Hepatocyte (in vitro differentiated cells): ENCODE results near the gene SCYL3. TPM values are rescaled to one million over a fixed set of nuclear protein-coding genes. Genes with fewer than 3 reads are reported as not detected.

Experiments
- DNase-seq: peaks from one replicate; pipeline ENCODE4 v3.0.0-alpha.2; 2016; ENCODE audit warnings: low spot score
- H2AFZ ChIP-seq: fragments of 200-600 bp; sonication (generic); 2 replicates; pipeline ENCODE4 v1.6.0; 2016; ENCODE audit warnings: antibody characterized with exemption, mild to moderate bottlenecking
- H3K27ac ChIP-seq: fragments of 200-600 bp; sonication (generic); 2 replicates; pipeline ENCODE4 v1.5.1; 2016; ENCODE audit warnings: mild to moderate bottlenecking
- H3K27me3 ChIP-seq: fragments of 200-600 bp; sonication (generic); 2 replicates; pipeline ENCODE4 v1.6.1; 2016
- H3K36me3 ChIP-seq: fragments of 200-600 bp; sonication (generic); replicated peaks from 2 replicates; pipeline ENCODE4 v1.5.1; 2016; ENCODE audit warnings: low read depth; ENCODE audit not compliant: insufficient read depth
- H3K4me1 ChIP-seq: fragments of 200-600 bp; sonication (generic); 2 replicates; pipeline ENCODE4 v1.5.1; 2016; ENCODE audit warnings: mild to moderate bottlenecking, moderate library complexity; ENCODE audit not compliant: insufficient read depth
- H3K4me2 ChIP-seq: fragments of 200-600 bp; sonication (generic); 2 replicates; pipeline ENCODE4 v1.6.0; 2016
- H3K4me3 ChIP-seq: fragments of 200-600 bp; sonication (generic); 2 replicates; pipeline ENCODE4 v1.5.1; 2016; ENCODE audit warnings: mild to moderate bottlenecking
- H3K79me2 ChIP-seq: fragments of 200-600 bp; sonication (generic); 2 replicates; pipeline ENCODE4 v1.6.0; 2017; ENCODE audit warnings: mild to moderate bottlenecking
- H3K9me2 ChIP-seq: fragments of 200-600 bp; sonication (generic); replicated peaks from 2 replicates; pipeline ENCODE4 v1.6.0; 2017; ENCODE audit warnings: mild to moderate bottlenecking; ENCODE audit not compliant: insufficient read depth
- H3K9me3 ChIP-seq: fragments of 200-600 bp; sonication (generic); 2 replicates; pipeline ENCODE4 v1.5.1; 2016; ENCODE audit warnings: low read depth, mild to moderate bottlenecking
- H4K20me1 ChIP-seq: fragments of 200-600 bp; sonication (generic); 2 replicates; pipeline ENCODE4 v1.6.0; 2016; ENCODE audit warnings: mild to moderate bottlenecking; ENCODE audit not compliant: insufficient read depth, poor library complexity, severe bottlenecking
- CTCF ChIP-seq: fragments of 200-600 bp; sonication (generic); IDR thresholded peaks from 2 replicates; pipeline ENCODE4 v1.5.1; 2016; ENCODE audit warnings: antibody characterized with exemption, mild to moderate bottlenecking; ENCODE audit not compliant: poor library complexity
- EZH2 ChIP-seq: fragments of 200-600 bp; sonication (generic); IDR thresholded peaks from 2 replicates; pipeline ENCODE4 v1.6.1; 2016; ENCODE audit warnings: antibody characterized with exemption, mild to moderate bottlenecking, borderline replicate concordance
- EZH2phosphoT487 ChIP-seq: fragments of 200-600 bp; sonication (generic); IDR thresholded peaks from one replicate; pipeline ENCODE4 v1.6.1; 2018; ENCODE audit warnings: antibody characterized with exemption, mild to moderate bottlenecking, low read depth, moderate library complexity; ENCODE audit not compliant: unreplicated experiment, severe bottlenecking
- WGBS: methylation state at CpG from one replicate; pipeline ENCODE4 v1.1.6; 2016; ENCODE audit warnings: low lambda C conversion rate; ENCODE audit errors: missing lambda C conversion rate; 5-methylcytosine and 5-hydroxymethylcytosine counted together
- polyA plus RNA-seq: library from polyadenylated mRNA; unstranded; fragments of >200 nt; fragmentation: Nextera tagmentation; extraction: Ambion mirVana; gene quantifications from 2 replicates; pipeline ENCODE4 v1.2.1, GENCODE V29; 2016
- total RNA-seq: library from RNA; depleted of rRNA; stranded (reverse); fragments of >200 nt; gene quantifications from 2 replicates; pipeline ENCODE4 v1.2.3, GENCODE V29; 2014

SCYL3 gene
- total and polyA plus RNA-seq, 2 experiments from 2014 or later: 4.9 to 7.7 TPM

- DNase-seq: no peak
- H3K9me3 ChIP-seq: no peaks in the 10 kb centered on the region
- no peaks in the 10 kb centered on the region for H3K79me2 ChIP-seq
- no peaks in the 10 kb centered on the region for H3K27me3 ChIP-seq
- H3K9me2 ChIP-seq: no peaks in the 10 kb centered on the region
- H3K4me2 ChIP-seq: no peak overlapping the region
- H4K20me1 ChIP-seq: no peaks in the 10 kb centered on the region
- TF ChIP-seq EZH2 (no peak), CTCF (no peak), EZH2phosphoT487 (no peak)
- H3K27ac ChIP-seq: no peak overlapping the region
- no peak overlapping the region for H2AFZ ChIP-seq
- no peaks in the 10 kb centered on the region for H3K36me3 ChIP-seq
- 72% methylated on average over 1 of the region's 1 CpG for WGBS
- peaks cover 6% of the 10 kb centered on the region for H3K4me1 ChIP-seq
- no peak overlapping the region for H3K4me3 ChIP-seq
These were observed 38.1 kb upstream of the SCYL3 start for GRCh38 chr1:169931795-169932231.

GRCh38 chr1:169929210-169929526 lies 35.5 kb upstream of the SCYL3 start:
- DNase-seq: no peak
- Histone ChIP-seq H3K27me3 (no peaks in the 10 kb centered on the region), H3K36me3 (no peaks in the 10 kb centered on the region), H3K4me1 (peaks cover 9% of the 10 kb centered on the region), H3K9me3 (no peaks in the 10 kb centered on the region), H4K20me1 (no peaks in the 10 kb centered on the region), H3K79me2 (no peaks in the 10 kb centered on the region), H3K27ac (no peak overlapping the region), H3K4me2 (no peak overlapping the region), H2AFZ (no peak overlapping the region), H3K9me2 (no peaks in the 10 kb centered on the region), H3K4me3 (no peak overlapping the region)
- 14% methylated on average over 1 of the region's 1 CpG for WGBS
- TF ChIP-seq EZH2phosphoT487: no peak
- no peak for TF ChIP-seq CTCF

GRCh38 chr1:169928438-169929209 lies 34.9 kb upstream of the SCYL3 start:
- H2AFZ ChIP-seq: no peak overlapping the region
- DNase-seq: peak; percentile 54
- no peak overlapping the region for H3K4me3 ChIP-seq
- no peaks in the 10 kb centered on the region for H3K27me3 ChIP-seq
- H3K27ac ChIP-seq: no peak overlapping the region
- H4K20me1 ChIP-seq: no peaks in the 10 kb centered on the region
- no peak overlapping the region for H3K4me2 ChIP-seq
- H3K79me2 ChIP-seq: no peaks in the 10 kb centered on the region
- H3K9me3 ChIP-seq: no peaks in the 10 kb centered on the region
- peaks cover 9% of the 10 kb centered on the region for H3K4me1 ChIP-seq
- no peaks in the 10 kb centered on the region for H3K9me2 ChIP-seq
- H3K36me3 ChIP-seq: no peaks in the 10 kb centered on the region
- peak; percentile 71 for TF ChIP-seq CTCF
- TF ChIP-seq EZH2: no peak
- no peak for TF ChIP-seq EZH2phosphoT487
- 39% methylated on average over 6 of the region's 6 CpGs for WGBS
